Tibial nerve (tissue), 4 donors: Measurements from ENCODE around the gene ASCL2. TPM values are rescaled to one million over a fixed set of nuclear protein-coding genes. Genes with fewer than 3 reads are reported as not detected.
A peak's percentile ranks its signal among the peaks of the same experiment; 100 is the strongest.

Experiments
- DNase-seq, 2 donors: peaks; one replicate each; pipeline ENCODE4 v3.0.0-alpha.2; 2019; ENCODE audit warnings: low spot score in 2 of 2
- H3K27ac ChIP-seq, 4 donors: fragments of 200-600 bp; sonication (generic) in 3 of 4; one replicate each; pipeline ENCODE4 v1.5.1; 2017 to 2019; ENCODE audit warnings: mild to moderate bottlenecking in 1 of 4
- H3K27me3 ChIP-seq, 2 donors: fragments of 200-600 bp; sonication (generic) in 1 of 2; one replicate each; pipeline versions ENCODE4 v1.5.1 to v1.6.0; 2017 to 2019
- H3K36me3 ChIP-seq, 3 donors: fragments of 200-600 bp; sonication (generic); one replicate each; pipeline ENCODE4 v1.5.1; 2018 to 2019
- H3K4me1 ChIP-seq, 4 donors: fragments of 200-600 bp; sonication (generic) in 3 of 4; one replicate each; pipeline ENCODE4 v1.5.1; 2017 to 2019
- H3K4me3 ChIP-seq, 4 donors: fragments of 200-600 bp; sonication (generic) in 3 of 4; one replicate each; pipeline ENCODE4 v1.5.1; 2017 to 2019; ENCODE audit warnings: mild to moderate bottlenecking in 1 of 4, moderate library complexity in 1 of 4
- H3K9me3 ChIP-seq, 4 donors: fragments of 200-600 bp; sonication (generic) in 3 of 4; one replicate each; pipeline ENCODE4 v1.5.1; 2017 to 2019
- EP300 ChIP-seq, 2 donors: sonication (generic); formaldehyde crosslinking; IDR thresholded peaks; one replicate each; pipeline ENCODE4 v1.6.1; 2017; ENCODE audit warnings: antibody characterized with exemption in 2 of 2, mild to moderate bottlenecking in 1 of 2
- POLR2A ChIP-seq, 2 donors: fragments of 450-650 bp; IDR thresholded peaks; one replicate each; pipeline ENCODE4 v1.6.1; 2017; ENCODE audit warnings: antibody characterized with exemption in 2 of 2, mild to moderate bottlenecking in 2 of 2, moderate library complexity in 2 of 2
- WGBS, 2 donors: methylation state at CpG; one replicate each; pipeline ENCODE4 v1.1.5; 2018; 5-methylcytosine and 5-hydroxymethylcytosine counted together
- total RNA-seq, 4 donors: library from RNA; depleted of rRNA; stranded (reverse); fragments of >200 nt; gene quantifications; one replicate each; pipeline ENCODE4 v1.1.0, GENCODE V29; 2016
- TF ChIP-seq, protein P1 (sequence below), 5 experiments: fragments of 200-600 bp in 3 of 5; fragments of 450-650 bp in 2 of 5; sonication (generic) in 3 of 5; IDR thresholded peaks; one replicate each; pipeline ENCODE4 v1.5.1; 2016 to 2019; ENCODE audit warnings: antibody characterized with exemption in 5 of 5, mild to moderate bottlenecking in 3 of 5, moderate library complexity in 2 of 5

The ASCL2 gene
- total RNA-seq, 4 donors from 2014 or later, result 0.66 to 4.1 (median 3.0) TPM

DNA sequence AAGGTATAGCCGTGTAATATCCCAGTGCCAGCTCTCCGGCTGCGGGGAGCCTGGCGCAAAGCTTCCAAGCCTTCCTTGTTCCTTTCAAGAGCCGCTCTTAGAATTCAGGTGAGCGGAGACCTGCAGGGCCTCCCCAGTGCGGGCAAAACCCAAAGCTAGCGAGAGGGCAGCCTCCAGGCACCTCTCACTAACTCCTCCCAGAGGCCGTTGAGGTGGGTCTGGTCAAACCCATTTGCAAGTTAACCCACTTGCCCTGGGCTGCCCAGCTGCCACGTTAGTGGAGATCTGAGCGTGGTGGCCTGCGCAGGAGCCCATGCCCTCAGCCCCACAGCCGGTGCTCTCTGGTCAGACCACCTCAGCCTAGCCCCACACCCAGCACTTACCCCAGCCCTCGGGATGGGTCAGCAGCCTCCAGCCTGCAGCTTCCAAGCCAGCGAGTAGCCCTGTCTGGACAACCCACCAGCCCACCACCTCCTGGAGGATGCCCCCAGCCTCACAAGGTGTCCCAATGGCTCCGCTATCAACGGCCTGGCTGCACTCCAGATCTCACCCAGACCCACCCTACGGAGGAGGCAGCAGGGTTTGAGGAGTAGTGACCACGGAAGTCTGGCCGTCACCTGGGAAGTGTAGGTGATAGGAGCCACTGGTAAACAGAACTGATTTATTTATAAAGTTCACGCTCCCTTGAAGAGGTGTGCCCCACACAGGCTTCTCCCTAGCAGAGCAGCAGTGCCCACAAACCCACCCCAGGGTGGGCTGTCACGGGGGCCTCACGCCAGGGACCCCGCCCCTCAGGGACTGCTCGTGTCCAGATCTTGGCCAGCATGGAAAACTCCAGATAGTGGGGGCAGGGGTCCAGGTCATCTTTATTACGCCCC lies 2.3 kb downstream of the ASCL2 start:
- Histone ChIP-seq H3K27ac (peak overlapping the region in 1 of 4 donors; percentile 76), H3K4me3 (peak overlapping the region in 2 of 4 donors; percentile 44 to 60), H3K9me3 (no peaks in the 10 kb centered on the region), H3K36me3 (no peaks in the 10 kb centered on the region), H3K4me1 (peaks cover 0 to 32% (median 8%) of the 10 kb centered on the region in 4 donors), H3K27me3 (peaks cover 0 to 37% of the 10 kb centered on the region in 2 donors)
- TF ChIP-seq POLR2A (IDR thresholded peaks at IDR 0.05) (no peak), EP300 (IDR thresholded peaks at IDR 0.05) (no peak)
- TF ChIP-seq, protein P1, sequence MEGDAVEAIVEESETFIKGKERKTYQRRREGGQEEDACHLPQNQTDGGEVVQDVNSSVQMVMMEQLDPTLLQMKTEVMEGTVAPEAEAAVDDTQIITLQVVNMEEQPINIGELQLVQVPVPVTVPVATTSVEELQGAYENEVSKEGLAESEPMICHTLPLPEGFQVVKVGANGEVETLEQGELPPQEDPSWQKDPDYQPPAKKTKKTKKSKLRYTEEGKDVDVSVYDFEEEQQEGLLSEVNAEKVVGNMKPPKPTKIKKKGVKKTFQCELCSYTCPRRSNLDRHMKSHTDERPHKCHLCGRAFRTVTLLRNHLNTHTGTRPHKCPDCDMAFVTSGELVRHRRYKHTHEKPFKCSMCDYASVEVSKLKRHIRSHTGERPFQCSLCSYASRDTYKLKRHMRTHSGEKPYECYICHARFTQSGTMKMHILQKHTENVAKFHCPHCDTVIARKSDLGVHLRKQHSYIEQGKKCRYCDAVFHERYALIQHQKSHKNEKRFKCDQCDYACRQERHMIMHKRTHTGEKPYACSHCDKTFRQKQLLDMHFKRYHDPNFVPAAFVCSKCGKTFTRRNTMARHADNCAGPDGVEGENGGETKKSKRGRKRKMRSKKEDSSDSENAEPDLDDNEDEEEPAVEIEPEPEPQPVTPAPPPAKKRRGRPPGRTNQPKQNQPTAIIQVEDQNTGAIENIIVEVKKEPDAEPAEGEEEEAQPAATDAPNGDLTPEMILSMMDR (IDR thresholded peaks at IDR 0.05), result no peak
- no peak for DNase-seq
- 71 to 78% methylated on average over 18 to 25 of the region's 26 CpGs for WGBS, 2 donors

DNA sequence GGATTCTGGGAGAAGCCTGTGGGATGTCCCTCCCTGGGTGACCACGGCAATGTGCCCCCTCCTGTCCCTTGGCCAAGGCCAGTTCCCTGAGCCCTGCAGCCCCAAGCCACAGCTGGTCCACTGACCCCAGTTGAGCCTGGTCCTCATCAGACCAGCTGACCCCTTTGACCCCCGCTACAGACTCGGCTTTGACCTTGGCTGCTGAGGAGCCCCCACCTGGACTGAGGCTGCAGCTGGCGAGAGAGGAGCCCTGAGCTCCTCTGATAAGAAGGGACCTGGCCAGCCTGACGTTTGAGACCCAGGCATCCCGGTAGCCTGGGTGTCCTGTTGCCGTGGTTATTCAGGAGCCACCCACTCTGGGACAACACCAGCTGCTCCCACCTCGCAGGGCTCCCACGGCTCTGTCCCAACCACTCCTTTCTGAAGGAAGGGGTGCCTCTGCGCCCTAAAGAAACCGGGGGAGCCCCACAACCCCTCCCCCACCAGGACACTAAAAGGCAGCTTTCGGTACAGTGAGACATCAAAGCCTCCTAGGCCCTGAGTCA lies 3.0 kb downstream of the ASCL2 start:
- H3K27me3 ChIP-seq, result peaks cover 0 to 37% of the 10 kb centered on the region in 2 donors
- H3K4me1 ChIP-seq, result peaks cover 0 to 32% (median 8%) of the 10 kb centered on the region in 4 donors
- 83 to 86% methylated on average over 10 to 11 of the region's 12 CpGs for WGBS, 2 donors
- TF ChIP-seq EP300 (IDR thresholded peaks at IDR 0.05), result no peak
- TF ChIP-seq POLR2A (IDR thresholded peaks at IDR 0.05), result no peak
- TF ChIP-seq, protein P1 (IDR thresholded peaks at IDR 0.05), result no peak
- no peaks in the 10 kb centered on the region for H3K9me3 ChIP-seq
- no peak overlapping the region for H3K4me3 ChIP-seq
- no peaks in the 10 kb centered on the region for H3K36me3 ChIP-seq
- no peak for DNase-seq
- H3K27ac ChIP-seq, result no peak overlapping the region

DNA sequence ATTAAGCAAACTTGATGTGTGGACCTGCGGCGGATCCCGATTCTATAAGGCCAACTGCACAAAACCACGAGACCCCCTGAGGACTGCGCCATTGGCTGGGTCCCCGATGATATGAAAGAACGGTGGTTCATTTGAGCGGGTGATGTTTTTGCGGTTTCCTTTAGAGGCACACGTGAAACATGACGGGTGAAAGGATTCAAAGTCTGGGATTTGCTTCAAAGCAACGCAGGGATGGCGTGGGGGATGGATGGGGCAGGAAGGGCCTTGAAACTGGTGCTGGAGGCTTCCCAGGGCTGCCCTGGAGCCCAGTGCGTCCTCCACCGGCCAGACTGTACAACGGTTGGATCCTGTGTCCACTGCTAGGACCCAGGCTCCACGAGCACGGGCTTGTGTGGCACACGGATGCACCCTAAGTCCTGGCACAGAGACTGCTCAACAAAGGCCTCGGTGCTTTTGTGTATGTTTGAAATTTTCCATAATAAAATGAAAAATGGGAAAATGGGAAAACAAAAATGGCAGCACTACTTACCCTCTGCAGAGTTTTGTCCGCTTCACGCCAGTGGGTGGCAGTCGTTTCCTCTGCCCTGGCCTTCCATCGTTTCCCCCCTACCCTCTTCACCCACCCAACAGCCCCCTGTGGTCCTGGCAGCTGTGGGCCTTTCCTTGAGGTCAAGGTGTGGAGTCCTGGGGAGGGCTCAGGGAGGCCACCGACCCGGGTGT lies 3.6 kb downstream of the ASCL2 start:
- TF ChIP-seq, protein P1 (IDR thresholded peaks at IDR 0.05), result no peak
- TF ChIP-seq POLR2A (IDR thresholded peaks at IDR 0.05) (no peak), EP300 (IDR thresholded peaks at IDR 0.05) (no peak)
- Histone ChIP-seq H3K9me3 (no peaks in the 10 kb centered on the region), H3K4me1 (peaks cover 0 to 32% (median 8%) of the 10 kb centered on the region in 4 donors), H3K27me3 (peaks cover 0 to 32% of the 10 kb centered on the region in 2 donors), H3K4me3 (no peak overlapping the region), H3K27ac (no peak overlapping the region), H3K36me3 (no peaks in the 10 kb centered on the region)
- WGBS, 2 donors, result 91 to 92% methylated on average over 26 of the region's 26 CpGs
- no peak for DNase-seq

DNA sequence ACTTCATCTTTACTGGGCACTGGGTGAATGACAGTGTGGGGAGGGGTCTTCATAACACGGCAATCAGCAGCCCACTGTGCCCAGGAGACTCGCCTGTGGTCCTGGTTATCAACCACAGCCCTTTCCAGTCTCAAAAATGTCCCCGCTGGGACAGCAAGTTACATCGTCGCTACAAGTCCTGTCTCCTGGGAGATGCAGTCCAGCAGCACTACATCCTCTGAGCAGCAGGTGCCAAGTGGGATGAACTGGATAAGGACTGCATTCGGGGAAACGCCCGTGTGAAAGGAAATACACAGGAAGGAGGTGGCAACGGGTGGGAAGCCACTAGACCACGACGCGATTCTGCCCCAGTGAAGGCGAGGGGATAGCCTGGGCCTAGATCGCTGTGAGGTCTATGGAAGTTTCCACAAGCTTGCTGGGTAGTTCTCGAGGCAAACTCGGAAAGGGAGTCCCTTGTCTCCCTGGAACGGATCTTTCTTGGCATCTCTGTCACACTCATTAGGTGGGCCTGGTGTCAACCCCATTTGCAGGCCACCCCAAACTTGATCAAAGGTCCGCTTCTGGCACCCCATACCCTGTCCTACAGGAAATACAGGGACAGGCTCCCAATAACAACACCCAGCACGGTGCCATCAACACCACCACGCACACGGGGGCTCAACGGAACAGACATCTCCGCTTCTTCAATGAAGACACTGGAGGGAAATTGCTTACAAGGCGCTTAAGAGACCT lies 4.4 kb downstream of the ASCL2 start:
- peaks cover 0 to 27% (median 7%) of the 10 kb centered on the region in 4 donors for H3K4me1 ChIP-seq
- no peak for DNase-seq
- no peak for TF ChIP-seq EP300 (IDR thresholded peaks at IDR 0.05)
- no peak for TF ChIP-seq POLR2A (IDR thresholded peaks at IDR 0.05)
- TF ChIP-seq, protein P1 (IDR thresholded peaks at IDR 0.05), result no peak
- peaks cover 0 to 25% of the 10 kb centered on the region in 2 donors for H3K27me3 ChIP-seq
- H3K36me3 ChIP-seq, result no peaks in the 10 kb centered on the region
- no peaks in the 10 kb centered on the region for H3K9me3 ChIP-seq
- 73 to 74% methylated on average over 23 to 24 of the region's 24 CpGs for WGBS, 2 donors
- H3K4me3 ChIP-seq, result no peak overlapping the region
- H3K27ac ChIP-seq, result peak overlapping the region in 1 of 4 donors; percentile 20
